Testis (tissue), 2 donors: ENCODE data around the gene GSAP.

ENCODE experiments used
- POLR2A ChIP-seq: fragments of 450-650 bp; IDR thresholded peaks from one replicate; pipeline ENCODE4 v1.6.1; 2017; ENCODE audit warnings: antibody characterized with exemption, mild to moderate bottlenecking, moderate library complexity
- TF ChIP-seq, protein P1 (sequence below), 3 experiments: fragments of 450-650 bp in 2 of 3; fragments of 200-600 bp in 1 of 3; sonication (generic) in 1 of 3; IDR thresholded peaks; one replicate each; pipeline ENCODE4 v1.5.1; 2016 to 2019; ENCODE audit warnings: antibody characterized with exemption in 3 of 3, mild to moderate bottlenecking in 2 of 3, moderate library complexity in 1 of 3

DNA sequence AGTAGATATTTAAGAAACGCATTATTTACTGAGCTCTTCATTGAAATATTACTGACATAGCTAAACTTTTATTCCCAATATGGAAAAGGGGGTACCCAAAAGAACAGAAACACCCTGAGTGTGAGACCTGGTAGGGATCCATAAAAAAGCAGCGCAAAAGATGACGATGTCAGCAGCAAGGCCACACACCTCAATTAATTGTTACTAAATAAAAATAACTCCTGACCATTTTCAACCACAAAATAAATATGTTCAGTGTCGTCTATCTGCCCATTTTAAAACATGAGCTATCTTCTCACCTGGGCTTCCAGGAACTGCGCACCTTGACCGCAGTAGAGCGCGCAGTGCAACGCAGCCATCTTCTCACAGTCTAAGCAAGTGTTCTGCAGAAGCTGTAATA is 61.2 kb downstream of the GSAP start:
- TF ChIP-seq, protein P1, sequence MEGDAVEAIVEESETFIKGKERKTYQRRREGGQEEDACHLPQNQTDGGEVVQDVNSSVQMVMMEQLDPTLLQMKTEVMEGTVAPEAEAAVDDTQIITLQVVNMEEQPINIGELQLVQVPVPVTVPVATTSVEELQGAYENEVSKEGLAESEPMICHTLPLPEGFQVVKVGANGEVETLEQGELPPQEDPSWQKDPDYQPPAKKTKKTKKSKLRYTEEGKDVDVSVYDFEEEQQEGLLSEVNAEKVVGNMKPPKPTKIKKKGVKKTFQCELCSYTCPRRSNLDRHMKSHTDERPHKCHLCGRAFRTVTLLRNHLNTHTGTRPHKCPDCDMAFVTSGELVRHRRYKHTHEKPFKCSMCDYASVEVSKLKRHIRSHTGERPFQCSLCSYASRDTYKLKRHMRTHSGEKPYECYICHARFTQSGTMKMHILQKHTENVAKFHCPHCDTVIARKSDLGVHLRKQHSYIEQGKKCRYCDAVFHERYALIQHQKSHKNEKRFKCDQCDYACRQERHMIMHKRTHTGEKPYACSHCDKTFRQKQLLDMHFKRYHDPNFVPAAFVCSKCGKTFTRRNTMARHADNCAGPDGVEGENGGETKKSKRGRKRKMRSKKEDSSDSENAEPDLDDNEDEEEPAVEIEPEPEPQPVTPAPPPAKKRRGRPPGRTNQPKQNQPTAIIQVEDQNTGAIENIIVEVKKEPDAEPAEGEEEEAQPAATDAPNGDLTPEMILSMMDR (IDR thresholded peaks at IDR 0.05): no peak
- TF ChIP-seq POLR2A: no peak
